ENCODE measurements around the gene RPS19BP1.

GRCh38 chr22:39528681-39529486 is 3.7 kb downstream of the RPS19BP1 start:
- TF ChIP-seq CTCF (IDR thresholded peaks at IDR 0.05): peak; percentile 68
- TF ChIP-seq, protein P1, sequence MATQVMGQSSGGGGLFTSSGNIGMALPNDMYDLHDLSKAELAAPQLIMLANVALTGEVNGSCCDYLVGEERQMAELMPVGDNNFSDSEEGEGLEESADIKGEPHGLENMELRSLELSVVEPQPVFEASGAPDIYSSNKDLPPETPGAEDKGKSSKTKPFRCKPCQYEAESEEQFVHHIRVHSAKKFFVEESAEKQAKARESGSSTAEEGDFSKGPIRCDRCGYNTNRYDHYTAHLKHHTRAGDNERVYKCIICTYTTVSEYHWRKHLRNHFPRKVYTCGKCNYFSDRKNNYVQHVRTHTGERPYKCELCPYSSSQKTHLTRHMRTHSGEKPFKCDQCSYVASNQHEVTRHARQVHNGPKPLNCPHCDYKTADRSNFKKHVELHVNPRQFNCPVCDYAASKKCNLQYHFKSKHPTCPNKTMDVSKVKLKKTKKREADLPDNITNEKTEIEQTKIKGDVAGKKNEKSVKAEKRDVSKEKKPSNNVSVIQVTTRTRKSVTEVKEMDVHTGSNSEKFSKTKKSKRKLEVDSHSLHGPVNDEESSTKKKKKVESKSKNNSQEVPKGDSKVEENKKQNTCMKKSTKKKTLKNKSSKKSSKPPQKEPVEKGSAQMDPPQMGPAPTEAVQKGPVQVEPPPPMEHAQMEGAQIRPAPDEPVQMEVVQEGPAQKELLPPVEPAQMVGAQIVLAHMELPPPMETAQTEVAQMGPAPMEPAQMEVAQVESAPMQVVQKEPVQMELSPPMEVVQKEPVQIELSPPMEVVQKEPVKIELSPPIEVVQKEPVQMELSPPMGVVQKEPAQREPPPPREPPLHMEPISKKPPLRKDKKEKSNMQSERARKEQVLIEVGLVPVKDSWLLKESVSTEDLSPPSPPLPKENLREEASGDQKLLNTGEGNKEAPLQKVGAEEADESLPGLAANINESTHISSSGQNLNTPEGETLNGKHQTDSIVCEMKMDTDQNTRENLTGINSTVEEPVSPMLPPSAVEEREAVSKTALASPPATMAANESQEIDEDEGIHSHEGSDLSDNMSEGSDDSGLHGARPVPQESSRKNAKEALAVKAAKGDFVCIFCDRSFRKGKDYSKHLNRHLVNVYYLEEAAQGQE (IDR thresholded peaks at IDR 0.05; ENCODE audit: low read depth, low read length): no peak
- TF ChIP-seq JUND (IDR thresholded peaks at IDR 0.05): peak; percentile 84
- no peak for TF ChIP-seq RXRA (IDR thresholded peaks at IDR 0.05; ENCODE audit: borderline replicate concordance, low read depth)
- no peak for TF ChIP-seq PBX3 (IDR thresholded peaks at IDR 0.05)
- peak; percentile 61; the same call in 1 of the 2 replicates for TF ChIP-seq SIN3A (IDR thresholded peaks at IDR 0.05; ENCODE audit: borderline replicate concordance, low read depth, low read length)

All from SK-N-SH (cell line).